Upper lobe of left lung (tissue), 6 donors: ENCODE measurements around the gene SLIT1. TPM values are rescaled to one million over a fixed set of nuclear protein-coding genes. Genes with fewer than 3 reads are reported as not detected.

Experiments
- ATAC-seq, 2 donors: fragments of 200-7000 bp; cut with Tn5 transposase; one replicate each; pipeline ENCODE4 v1.9.1; 2022; ENCODE audit warnings: mild to moderate bottlenecking in 2 of 2, moderate library complexity in 2 of 2; ENCODE audit not compliant: low FRiP score in 2 of 2
- DNase-seq, 2 donors: peaks; one replicate each; pipeline ENCODE4 v3.0.0-alpha.2; 2019 to 2020
- H3K27ac ChIP-seq, 4 donors: fragments of 200-600 bp; sonication (generic); one replicate each; pipeline ENCODE4 v1.5.1; 2016 to 2019
- H3K27me3 ChIP-seq, 4 donors: fragments of 200-600 bp; sonication (generic); one replicate each; pipeline ENCODE4 v1.5.1; 2017 to 2019
- H3K36me3 ChIP-seq, 4 donors: fragments of 200-600 bp; sonication (generic); one replicate each; pipeline ENCODE4 v1.5.1; 2016 to 2019
- H3K4me1 ChIP-seq, 4 donors: fragments of 200-600 bp; sonication (generic); one replicate each; pipeline ENCODE4 v1.5.1; 2018 to 2019
- H3K4me3 ChIP-seq, 4 donors: fragments of 200-600 bp; sonication (generic); one replicate each; pipeline ENCODE4 v1.5.1; 2017 to 2019; ENCODE audit warnings: mild to moderate bottlenecking in 2 of 4, moderate library complexity in 1 of 4
- H3K9me3 ChIP-seq, 4 donors: fragments of 200-600 bp; sonication (generic); one replicate each; pipeline ENCODE4 v1.5.1; 2018 to 2019
- CTCF ChIP-seq, 6 experiments: fragments of 450-650 bp in 4 of 6; fragments of 200-600 bp in 2 of 6; sonication (generic) in 2 of 6; IDR thresholded peaks; one replicate each; pipeline ENCODE4 v1.5.1; 2016 to 2019; ENCODE audit warnings: antibody characterized with exemption in 6 of 6
- EP300 ChIP-seq, 4 donors: sonication (generic); formaldehyde crosslinking; IDR thresholded peaks; one replicate each; pipeline ENCODE4 v1.5.1; 2017; ENCODE audit warnings: antibody characterized with exemption in 4 of 4, control low read depth in 2 of 4
- POLR2A ChIP-seq, 4 donors: fragments of 450-650 bp; IDR thresholded peaks; one replicate each; pipeline ENCODE4 v1.5.1; 2016 to 2017; ENCODE audit warnings: antibody characterized with exemption in 4 of 4, mild to moderate bottlenecking in 2 of 4
- POLR2AphosphoS5 ChIP-seq, 2 donors: sonication (generic); formaldehyde crosslinking; IDR thresholded peaks; one replicate each; pipeline ENCODE4 v1.5.1; 2017; ENCODE audit warnings: antibody characterized with exemption in 2 of 2
- WGBS, 2 donors: methylation state at CpG; one replicate each; pipeline ENCODE4 v1.1.5; 2017 to 2018; 5-methylcytosine and 5-hydroxymethylcytosine counted together
- total RNA-seq, 6 donors: library from RNA; depleted of rRNA in 4 of 6; stranded (reverse); fragments of >200 nt in 4 of 6; gene quantifications; one replicate each; pipeline versions ENCODE4 v1.1.0 to v1.2.1, GENCODE V29; 2016 to 2021
- donor health status: DM: no; HTN: no; CAD: no; lungs with moderate emphysema.
- donor health status: DM: no; HTN: yes; CAD: no; lungs with severe emphysema.

The SLIT1 gene
- total RNA-seq, 6 donors from 2014 or later: 0.30 to 1.6 (median 0.54) TPM; not detected in 1

- H3K27ac ChIP-seq: no peak overlapping the region
- H3K36me3 ChIP-seq: no peaks in the 10 kb centered on the region
- DNase-seq (no peak), ATAC-seq (no peak)
- H3K4me3 ChIP-seq: no peak overlapping the region
- H3K9me3 ChIP-seq: no peaks in the 10 kb centered on the region
- no peaks in the 10 kb centered on the region for H3K4me1 ChIP-seq
- WGBS, 2 donors: 60 to 68% methylated on average over 1 of the region's 1 CpG
- H3K27me3 ChIP-seq: no peaks in the 10 kb centered on the region
- no peak for TF ChIP-seq CTCF (IDR thresholded peaks at IDR 0.05)
Measured at GRCh38 chr10:97015240-97015639, 170.5 kb downstream of the SLIT1 start.

GRCh38 chr10:97013983-97014382 is 171.8 kb downstream of the SLIT1 start:
- DNase-seq (no peak), ATAC-seq (no peak)
- Histone ChIP-seq H3K9me3 (no peaks in the 10 kb centered on the region), H3K4me1 (no peaks in the 10 kb centered on the region), H3K4me3 (no peak overlapping the region), H3K36me3 (no peaks in the 10 kb centered on the region), H3K27me3 (no peaks in the 10 kb centered on the region), H3K27ac (no peak overlapping the region)
- WGBS, 2 donors: 90 to 91% methylated on average over 8 of the region's 8 CpGs
- no peak for TF ChIP-seq CTCF (IDR thresholded peaks at IDR 0.05)

- Histone ChIP-seq H3K4me1 (no peaks in the 10 kb centered on the region), H3K36me3 (no peaks in the 10 kb centered on the region), H3K27me3 (no peaks in the 10 kb centered on the region), H3K4me3 (no peak overlapping the region), H3K27ac (no peak overlapping the region), H3K9me3 (no peaks in the 10 kb centered on the region)
- ATAC-seq (no peak), DNase-seq (peak in 1 of 2 donors; percentile 15)
- no peak for TF ChIP-seq POLR2A (IDR thresholded peaks at IDR 0.05)
- TF ChIP-seq EP300 (IDR thresholded peaks at IDR 0.05): no peak
- no peak for TF ChIP-seq CTCF (IDR thresholded peaks at IDR 0.05)
- no peak for TF ChIP-seq POLR2AphosphoS5 (IDR thresholded peaks at IDR 0.05)
- 86 to 94% methylated on average over 2 to 8 of the region's 8 CpGs for WGBS, 2 donors
Measured at GRCh38 chr10:97013568-97013967, 172.2 kb downstream of the SLIT1 start.

- no peak for ATAC-seq
- Histone ChIP-seq H3K36me3 (no peaks in the 10 kb centered on the region), H3K27me3 (no peaks in the 10 kb centered on the region), H3K27ac (no peak overlapping the region), H3K9me3 (peaks cover 0 to 9% (median 6%) of the 10 kb centered on the region in 4 donors), H3K4me1 (no peaks in the 10 kb centered on the region), H3K4me3 (no peak overlapping the region)
- peak in 1 of 2 donors; percentile 30 for DNase-seq
- WGBS, 2 donors: 67 to 94% methylated on average over 1 to 8 of the region's 8 CpGs
- TF ChIP-seq POLR2AphosphoS5 (IDR thresholded peaks at IDR 0.05): no peak
- TF ChIP-seq POLR2A (IDR thresholded peaks at IDR 0.05): no peak
- no peak for TF ChIP-seq EP300 (IDR thresholded peaks at IDR 0.05)
Measured at GRCh38 chr10:97012470-97012869, 173.3 kb downstream of the SLIT1 start.

GRCh38 chr10:97011397-97011796 is 174.4 kb downstream of the SLIT1 start:
- Histone ChIP-seq H3K36me3 (no peaks in the 10 kb centered on the region), H3K27ac (no peak overlapping the region), H3K27me3 (no peaks in the 10 kb centered on the region), H3K4me3 (no peak overlapping the region), H3K4me1 (no peaks in the 10 kb centered on the region), H3K9me3 (peaks cover 0 to 15% (median 12%) of the 10 kb centered on the region in 4 donors)
- DNase-seq (no peak), ATAC-seq (peak in 1 of 2 donors; percentile 49)
- TF ChIP-seq CTCF (IDR thresholded peaks at IDR 0.05): no peak
- no peak for TF ChIP-seq POLR2AphosphoS5 (IDR thresholded peaks at IDR 0.05)
- TF ChIP-seq POLR2A (IDR thresholded peaks at IDR 0.05): no peak
- no peak for TF ChIP-seq EP300 (IDR thresholded peaks at IDR 0.05)
